ENCODE data around the gene TBX19.

DNA sequence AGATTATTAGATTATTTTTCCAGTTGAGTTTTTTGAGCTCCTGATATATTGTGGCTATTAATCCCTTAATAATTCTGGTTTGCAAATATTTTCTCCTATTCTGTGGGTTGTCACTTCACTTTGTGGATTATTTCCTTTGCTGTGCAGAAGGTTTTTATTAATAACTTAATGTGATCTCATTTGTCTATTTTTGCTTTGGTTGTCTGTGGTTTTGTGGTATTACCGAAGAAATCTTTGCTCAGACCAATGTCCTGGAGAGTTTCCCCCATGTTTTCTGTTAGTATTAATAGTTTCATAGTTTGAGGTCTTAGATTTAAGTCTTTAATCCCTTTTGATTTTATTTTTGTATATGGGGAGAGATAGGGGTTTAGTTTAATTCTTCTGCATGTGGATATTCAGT, 7.1 kb upstream of the TBX19 start:
- TF ChIP-seq HDGF (IDR thresholded peaks at IDR 0.05; ENCODE audit: borderline replicate concordance) (no peak), SP1 (IDR thresholded peaks at IDR 0.05) (no peak), FOXK2 (IDR thresholded peaks at IDR 0.05) (no peak), SUZ12 (IDR thresholded peaks at IDR 0.05) (no peak), LEF1 (IDR thresholded peaks at IDR 0.05; ENCODE audit: borderline replicate concordance) (no peak), FOXM1 (IDR thresholded peaks at IDR 0.05; ENCODE audit: borderline replicate concordance) (no peak), NFRKB (IDR thresholded peaks at IDR 0.05) (no peak), FOXA1 (IDR thresholded peaks at IDR 0.05) (no peak)
- TF ChIP-seq, protein P1, sequence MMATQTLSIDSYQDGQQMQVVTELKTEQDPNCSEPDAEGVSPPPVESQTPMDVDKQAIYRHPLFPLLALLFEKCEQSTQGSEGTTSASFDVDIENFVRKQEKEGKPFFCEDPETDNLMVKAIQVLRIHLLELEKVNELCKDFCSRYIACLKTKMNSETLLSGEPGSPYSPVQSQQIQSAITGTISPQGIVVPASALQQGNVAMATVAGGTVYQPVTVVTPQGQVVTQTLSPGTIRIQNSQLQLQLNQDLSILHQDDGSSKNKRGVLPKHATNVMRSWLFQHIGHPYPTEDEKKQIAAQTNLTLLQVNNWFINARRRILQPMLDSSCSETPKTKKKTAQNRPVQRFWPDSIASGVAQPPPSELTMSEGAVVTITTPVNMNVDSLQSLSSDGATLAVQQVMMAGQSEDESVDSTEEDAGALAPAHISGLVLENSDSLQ (IDR thresholded peaks at IDR 0.05) = no peak

Data from HEK293T (cell line).